H9 (cell line): ENCODE measurements around the gene B3GALT4. TPM values are rescaled to one million over a fixed set of nuclear protein-coding genes. Genes with fewer than 3 reads are reported as not detected.

ENCODE experiments used
- DNase-seq: peaks from one replicate; pipeline ENCODE4 v3.0.0-alpha.2; 2017
- H2AFZ ChIP-seq: one replicate; pipeline ENCODE4 v1.6.1; 2013; ENCODE audit warnings: mild to moderate bottlenecking, low read length, control low read depth, moderate library complexity
- H2AK5ac ChIP-seq: 2 replicates; pipeline ENCODE4 v1.6.1; 2013; ENCODE audit warnings: low read length, control low read depth, mixed read lengths; ENCODE audit not compliant: insufficient read length
- H2BK120ac ChIP-seq: one replicate; pipeline ENCODE4 v1.6.1; 2013; ENCODE audit warnings: low read depth, mild to moderate bottlenecking, low read length, control low read depth, inconsistent platforms; ENCODE audit not compliant: poor library complexity, severe bottlenecking
- H2BK12ac ChIP-seq: 2 replicates; pipeline ENCODE4 v1.6.1; 2013; ENCODE audit warnings: low read length, control low read depth, mixed read lengths, low read depth; ENCODE audit not compliant: insufficient read length
- H2BK15ac ChIP-seq: 2 replicates; pipeline ENCODE4 v1.6.1; 2013; ENCODE audit warnings: low read depth, low read length, control low read depth
- H2BK20ac ChIP-seq: one replicate; pipeline ENCODE4 v1.6.1; 2013; ENCODE audit warnings: low read depth, mild to moderate bottlenecking, low read length, control low read depth, inconsistent platforms; ENCODE audit not compliant: poor library complexity, severe bottlenecking
- H2BK5ac ChIP-seq: 2 replicates; pipeline ENCODE4 v1.6.1; 2013; ENCODE audit warnings: low read length, control low read depth, mixed read lengths; ENCODE audit not compliant: insufficient read length
- H3K14ac ChIP-seq: 2 replicates; pipeline ENCODE4 v1.6.1; 2013; ENCODE audit warnings: low read length, control low read depth; ENCODE audit not compliant: insufficient read depth
- H3K18ac ChIP-seq: 2 replicates; pipeline ENCODE4 v1.6.1; 2013; ENCODE audit warnings: low read depth, mild to moderate bottlenecking, mixed read lengths, low read length, control low read depth; ENCODE audit not compliant: insufficient read length
- H3K23ac ChIP-seq: 2 replicates; pipeline ENCODE4 v1.6.1; 2013; ENCODE audit warnings: low read length, control low read depth, mixed read lengths, low read depth; ENCODE audit not compliant: insufficient read length
- H3K23me2 ChIP-seq: 2 replicates; pipeline ENCODE4 v1.6.1; 2013; ENCODE audit warnings: low read depth, mild to moderate bottlenecking, mixed read lengths, low read length, control low read depth; ENCODE audit not compliant: insufficient read length, poor library complexity, severe bottlenecking
- H3K27ac ChIP-seq: 2 replicates; pipeline ENCODE4 v1.5.1; 2013; ENCODE audit warnings: low read length, control low read depth, mixed read lengths, low read depth; ENCODE audit not compliant: insufficient read length
- H3K27me3 ChIP-seq: 2 replicates; pipeline ENCODE4 v1.6.1; 2013; ENCODE audit warnings: low read length, control low read depth, inconsistent platforms; ENCODE audit not compliant: insufficient read depth
- H3K4ac ChIP-seq: 2 replicates; pipeline ENCODE4 v1.6.1; 2013; ENCODE audit warnings: low read depth, mild to moderate bottlenecking, control low read depth, inconsistent platforms, low read length, moderate library complexity
- H3K4me1 ChIP-seq: 2 replicates; pipeline ENCODE4 v1.6.1; 2013; ENCODE audit warnings: low read length, control low read depth, inconsistent platforms; ENCODE audit not compliant: insufficient read depth
- H3K4me2 ChIP-seq: 2 replicates; pipeline ENCODE4 v1.6.1; 2013; ENCODE audit warnings: low read length, control low read depth, mixed read lengths; ENCODE audit not compliant: insufficient read length, insufficient read depth
- H3K56ac ChIP-seq: 2 replicates; pipeline ENCODE4 v1.6.1; 2013; ENCODE audit warnings: low read depth, mild to moderate bottlenecking, mixed read lengths, low read length, control low read depth; ENCODE audit not compliant: insufficient read length
- H3K79me1 ChIP-seq: 2 replicates; pipeline ENCODE4 v1.6.1; 2013; ENCODE audit warnings: low read depth, mild to moderate bottlenecking, moderate library complexity, low read length, control low read depth, inconsistent platforms; ENCODE audit not compliant: insufficient read depth, poor library complexity, severe bottlenecking
- H3K79me2 ChIP-seq: 2 replicates; pipeline ENCODE4 v1.6.1; 2013; ENCODE audit warnings: low read length, control low read depth, inconsistent platforms; ENCODE audit not compliant: insufficient read depth
- H3K9ac ChIP-seq: 2 replicates; pipeline ENCODE4 v1.6.1; 2013; ENCODE audit warnings: low read length, control low read depth, mixed read lengths; ENCODE audit not compliant: insufficient read length; ENCODE audit errors: extremely low read depth
- H3K9me3 ChIP-seq: one replicate; pipeline ENCODE4 v1.6.1; 2013; ENCODE audit warnings: low read depth, low read length, inconsistent platforms; ENCODE audit not compliant: control insufficient read depth
- H3T11ph ChIP-seq: one replicate; pipeline ENCODE4 v1.6.1; 2013; ENCODE audit warnings: mild to moderate bottlenecking, low read length, control low read depth, inconsistent platforms
- H4K20me1 ChIP-seq: one replicate; pipeline ENCODE4 v1.6.1; 2013; ENCODE audit not compliant: control insufficient read depth, insufficient read length, insufficient read depth
- H4K5ac ChIP-seq: 2 replicates; pipeline ENCODE4 v1.6.1; 2013; ENCODE audit warnings: low read depth, mild to moderate bottlenecking, mixed read lengths, low read length, control low read depth; ENCODE audit not compliant: insufficient read length
- H4K8ac ChIP-seq: replicated peaks from 2 replicates; pipeline ENCODE4 v1.6.1; 2013; ENCODE audit warnings: low read length, control low read depth, mixed read lengths, low read depth; ENCODE audit not compliant: insufficient read length
- H4K91ac ChIP-seq: 2 replicates; pipeline ENCODE4 v1.6.1; 2013; ENCODE audit warnings: low read depth, mild to moderate bottlenecking, moderate library complexity, mixed read lengths, low read length, control low read depth; ENCODE audit not compliant: insufficient read length
- H3K27ac Mint-ChIP-seq, 3 experiments: 2 replicates in 2 of 3; 3 replicates in 1 of 3; pipeline ENCODE4 v1.8.0; 2020 to 2021; ENCODE audit warnings: mixed read lengths in 3 of 3, mild to moderate bottlenecking in 1 of 3, moderate library complexity in 1 of 3
- H3K27me3 Mint-ChIP-seq: 2 replicates; pipeline ENCODE4 v1.8.0; 2021; ENCODE audit warnings: low read depth, mild to moderate bottlenecking, moderate library complexity, mixed read lengths
- H3K36me3 Mint-ChIP-seq, 3 experiments: 2 replicates in 2 of 3; 3 replicates in 1 of 3; pipeline ENCODE4 v1.8.0; 2020 to 2021; ENCODE audit warnings: low read depth in 3 of 3, mixed read lengths in 3 of 3; ENCODE audit not compliant: insufficient read depth in 1 of 3
- H3K4me1 Mint-ChIP-seq, 2 experiments: 2 replicates each; pipeline ENCODE4 v1.8.0; 2020; ENCODE audit warnings: mixed read lengths in 2 of 2
- H3K4me3 Mint-ChIP-seq, 2 experiments: 2 replicates in 1 of 2; 3 replicates in 1 of 2; pipeline ENCODE4 v1.8.0; 2020 to 2021; ENCODE audit warnings: mild to moderate bottlenecking in 2 of 2, mixed read lengths in 2 of 2, moderate library complexity in 1 of 2
- H3K9me3 Mint-ChIP-seq, 2 experiments: 2 replicates in 1 of 2; 3 replicates in 1 of 2; pipeline ENCODE4 v1.8.0; 2020; ENCODE audit warnings: mild to moderate bottlenecking in 2 of 2, mixed read lengths in 2 of 2, moderate library complexity in 1 of 2
- WGBS: extraction: QIAGEN DNeasy Blood & Tissue Kit; methylation state at CpG from one replicate; pipeline ENCODE4 v1.1.7; 2013; ENCODE audit warnings: missing lambda C conversion rate, low lambda C conversion rate, mixed read lengths; ENCODE audit not compliant: insufficient read length; ENCODE audit errors: extremely low coverage; 5-methylcytosine and 5-hydroxymethylcytosine counted together
- total RNA-seq: library from RNA; stranded (reverse); gene quantifications from 2 replicates; pipeline ENCODE4 v1.2.1, GENCODE V29; 2021
- TF ChIP-seq, protein P1 (sequence below): fragments of 200-600 bp; sonication (generic); conservative IDR thresholded peaks from 3 replicates; pipeline ENCODE4 v1.8.0; 2021; ENCODE audit warnings: antibody characterized with exemption, mild to moderate bottlenecking

Gene B3GALT4
- total RNA-seq, 1 experiment from 2014 or later, result 3.2 TPM

GRCh38 chr6:33279257-33279695 is 2.4 kb downstream of the B3GALT4 start:
- Histone ChIP-seq H2AK5ac (no peak overlapping the region), H4K5ac (no peak overlapping the region), H3K4me2 (no peak overlapping the region), H2BK12ac (no peak overlapping the region), H3K79me2 (peaks cover 3% of the 10 kb centered on the region; the same call in 1 of the 2 replicates), H3K23me2 (peaks cover 9% of the 10 kb centered on the region), H2BK20ac (no peak overlapping the region), H3K9me3 (no peaks in the 10 kb centered on the region), H3K79me1 (no peaks in the 10 kb centered on the region), H3K4me1 (no peaks in the 10 kb centered on the region; the same call in 1 of the 2 replicates), H2AFZ (no peak overlapping the region), H2BK15ac (no peak overlapping the region), H3K4ac (no peak overlapping the region), H4K20me1 (no peaks in the 10 kb centered on the region), H3K23ac (no peak overlapping the region), H3K27me3 (no peaks in the 10 kb centered on the region), H3K14ac (no peak overlapping the region), H2BK5ac (no peak overlapping the region), H3K56ac (no peak overlapping the region), H4K8ac (no peak overlapping the region), H2BK120ac (no peak overlapping the region), H4K91ac (no peak overlapping the region), H3K27ac (no peak overlapping the region), H3K9ac (no peak overlapping the region), H3K18ac (no peak overlapping the region), H3T11ph (no peak overlapping the region)
- Mint-ChIP-seq H3K27ac (no peak overlapping the region), H3K4me1 (peaks cover 33 to 34% of the 10 kb centered on the region in 2 experiments), H3K27me3 (no peaks in the 10 kb centered on the region), H3K9me3 (no peaks in the 10 kb centered on the region), H3K36me3 (peaks cover 24 to 79% (median 50%) of the 10 kb centered on the region in 3 experiments; a peak in 6 of 7 replicates), H3K4me3 (no peak overlapping the region)
- TF ChIP-seq, protein P1, sequence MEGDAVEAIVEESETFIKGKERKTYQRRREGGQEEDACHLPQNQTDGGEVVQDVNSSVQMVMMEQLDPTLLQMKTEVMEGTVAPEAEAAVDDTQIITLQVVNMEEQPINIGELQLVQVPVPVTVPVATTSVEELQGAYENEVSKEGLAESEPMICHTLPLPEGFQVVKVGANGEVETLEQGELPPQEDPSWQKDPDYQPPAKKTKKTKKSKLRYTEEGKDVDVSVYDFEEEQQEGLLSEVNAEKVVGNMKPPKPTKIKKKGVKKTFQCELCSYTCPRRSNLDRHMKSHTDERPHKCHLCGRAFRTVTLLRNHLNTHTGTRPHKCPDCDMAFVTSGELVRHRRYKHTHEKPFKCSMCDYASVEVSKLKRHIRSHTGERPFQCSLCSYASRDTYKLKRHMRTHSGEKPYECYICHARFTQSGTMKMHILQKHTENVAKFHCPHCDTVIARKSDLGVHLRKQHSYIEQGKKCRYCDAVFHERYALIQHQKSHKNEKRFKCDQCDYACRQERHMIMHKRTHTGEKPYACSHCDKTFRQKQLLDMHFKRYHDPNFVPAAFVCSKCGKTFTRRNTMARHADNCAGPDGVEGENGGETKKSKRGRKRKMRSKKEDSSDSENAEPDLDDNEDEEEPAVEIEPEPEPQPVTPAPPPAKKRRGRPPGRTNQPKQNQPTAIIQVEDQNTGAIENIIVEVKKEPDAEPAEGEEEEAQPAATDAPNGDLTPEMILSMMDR, result no peak
- no peak for DNase-seq
- no CpG with 5 or more reads among the region's 13 CpGs for WGBS
